Measurements from ENCODE around the gene RHBDF2.

RHBDF2 gene

DNA sequence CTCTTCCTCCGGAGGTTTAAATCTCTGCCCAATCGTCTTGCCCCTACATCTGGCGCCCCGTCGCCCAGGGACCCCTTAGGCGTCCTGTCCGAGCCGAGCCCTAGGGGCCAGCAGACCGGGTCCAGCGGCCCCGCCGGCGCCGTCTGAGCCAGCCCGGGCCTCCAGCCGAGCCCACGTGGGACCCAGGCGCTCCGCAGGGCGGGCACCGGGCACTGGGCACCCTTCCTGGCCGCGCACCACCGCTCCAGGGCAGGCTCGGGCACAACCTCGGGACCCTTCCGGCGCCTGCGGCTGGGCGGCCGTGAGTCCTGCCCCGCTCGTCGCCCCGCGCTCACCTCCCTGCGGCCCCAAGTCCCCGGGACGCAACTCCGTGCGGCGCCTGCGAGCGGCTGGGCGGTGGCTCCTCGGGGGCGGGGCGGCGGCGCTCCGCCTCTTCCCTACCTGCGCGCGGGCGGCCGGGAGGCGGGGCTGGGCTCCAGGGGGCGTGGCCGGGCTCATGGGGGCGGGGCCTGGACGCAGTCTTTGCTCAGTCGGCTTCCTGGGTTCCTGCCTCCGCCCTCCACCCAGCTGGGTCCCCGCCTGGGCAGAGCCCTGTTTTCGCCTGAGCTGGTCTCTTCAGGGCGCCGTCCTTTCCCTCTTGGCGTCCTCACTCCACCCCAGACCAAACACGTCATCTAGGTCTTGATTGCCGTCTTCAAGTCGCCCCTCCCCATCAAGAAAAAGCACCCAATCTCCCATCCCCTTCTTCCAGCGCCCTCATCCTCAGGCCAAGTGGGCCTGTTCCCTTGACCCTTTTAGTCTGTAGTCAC is at the start of gene RHBDF2:
Gene RHBDF2 (minus strand): TSS at position 406 of the 809 bp plus-strand sequence. CDS start 19,899 bp downstream, outside the sequence.
- DNase-seq: peak; percentile 53

GRCh38 chr17:76549539-76549938 is 48.3 kb upstream of the RHBDF2 start:
- no peak for DNase-seq

GRCh38 chr17:76549215-76549518 is 47.9 kb upstream of the RHBDF2 start:
- DNase-seq: no peak

DNA sequence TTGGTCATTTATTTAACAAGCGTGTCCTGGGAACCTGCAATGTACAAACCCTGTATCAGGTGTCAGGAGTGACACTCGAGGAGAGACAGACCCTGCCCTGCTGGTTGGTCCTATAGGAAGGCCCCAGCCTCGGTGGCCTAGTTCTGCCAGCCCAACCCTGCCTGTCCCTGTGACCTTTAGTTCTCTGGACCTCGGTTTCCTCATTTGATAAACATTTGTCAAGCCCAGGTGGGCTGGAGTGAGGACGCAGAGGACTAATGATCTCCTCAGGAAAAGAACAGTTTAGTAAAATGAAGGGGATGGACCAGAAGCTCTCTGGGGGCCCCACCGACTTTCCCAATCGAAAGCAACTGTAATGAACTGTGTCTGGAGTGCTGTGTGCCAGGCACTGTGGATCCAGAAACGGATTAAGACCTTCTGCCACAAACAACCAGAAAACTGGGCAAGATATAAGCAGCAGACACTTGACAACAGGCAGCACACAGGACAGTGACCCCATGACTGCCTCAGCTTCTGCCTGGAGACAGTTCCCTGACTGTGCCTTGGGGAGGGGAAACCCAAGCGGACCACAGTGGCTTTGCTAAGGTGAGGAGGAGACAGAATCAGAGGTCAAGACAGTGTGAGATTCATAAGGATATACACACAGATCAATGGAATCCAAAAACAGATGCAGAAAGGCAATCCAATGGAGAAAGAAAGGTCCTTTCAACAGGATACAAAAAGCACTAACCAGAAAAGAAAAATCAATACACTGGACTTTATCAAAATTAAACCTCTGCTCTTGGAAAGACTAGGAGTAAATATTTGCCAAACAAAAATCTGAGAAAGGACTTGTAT is 47.4 kb upstream of the RHBDF2 start:
- no peak for DNase-seq

DNA sequence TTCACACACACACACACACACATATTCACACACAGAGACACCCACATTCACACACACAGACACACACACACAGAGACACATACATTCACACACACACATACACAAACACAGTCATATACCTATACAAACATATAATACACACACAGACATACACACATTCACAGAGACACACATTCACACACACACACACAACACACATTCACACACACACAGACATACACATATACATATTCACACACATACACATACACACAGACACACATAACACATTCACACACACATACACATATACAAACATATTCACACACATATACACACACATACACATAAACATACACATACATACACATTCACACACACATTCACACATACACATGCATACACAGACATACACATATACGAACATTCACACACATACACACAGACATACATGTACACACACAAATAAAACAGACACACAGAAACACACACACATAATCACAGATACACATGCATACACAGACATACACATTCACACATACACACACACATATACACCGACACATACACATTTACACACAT is 46.5 kb upstream of the RHBDF2 start:
- DNase-seq: no peak

DNA sequence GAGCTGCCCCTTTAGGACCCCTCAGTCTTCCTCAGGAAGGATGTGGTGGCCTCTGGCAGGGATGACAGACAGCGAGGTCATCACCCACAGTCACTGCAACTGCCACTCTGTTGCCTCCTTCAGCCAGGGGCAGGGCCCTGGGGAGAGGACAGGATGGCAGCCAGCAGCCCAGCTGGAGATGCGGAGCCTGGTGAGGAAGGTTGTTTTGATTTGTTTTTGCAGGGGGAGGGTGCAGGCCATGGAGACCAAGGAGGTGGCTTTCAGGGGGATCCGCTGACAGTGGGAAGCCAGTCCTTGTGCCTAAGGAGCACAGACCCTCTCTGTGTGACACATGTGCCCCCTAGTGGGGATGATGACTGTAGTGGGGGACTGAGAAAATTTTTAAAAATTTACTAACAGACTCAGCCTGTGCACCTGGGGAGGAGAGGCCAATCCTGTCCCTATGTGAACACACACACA is 46.0 kb upstream of the RHBDF2 start:
- no peak for DNase-seq

DNA sequence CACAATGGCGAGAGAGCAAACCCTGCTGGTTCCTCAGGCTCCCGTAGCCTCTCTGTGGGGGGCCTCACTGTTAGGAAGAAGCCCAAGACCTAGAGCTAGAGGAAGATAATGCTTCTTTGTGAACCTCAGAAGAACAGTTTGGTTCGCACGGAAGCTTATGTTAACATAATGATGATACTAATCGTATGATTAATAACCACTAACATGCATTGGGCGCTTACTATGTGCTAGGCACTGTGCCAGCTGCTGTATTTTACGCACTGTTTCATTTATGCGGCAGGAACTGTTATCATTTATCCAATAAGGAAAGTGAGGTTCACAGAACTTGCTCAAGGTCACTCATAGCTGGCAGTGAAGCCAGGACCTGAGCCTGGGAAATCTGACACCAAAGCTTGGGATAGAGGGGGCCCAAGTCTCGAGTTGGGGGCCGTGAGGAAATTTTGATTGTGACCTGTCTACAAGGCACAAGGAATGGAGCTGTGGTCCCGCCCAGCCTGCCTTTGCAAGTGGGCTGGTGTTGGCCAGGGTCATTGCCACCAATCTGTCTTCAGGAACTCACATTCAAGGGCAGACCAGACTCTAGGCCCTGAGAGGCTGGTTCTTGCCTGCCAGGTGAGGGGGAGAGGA is 45.4 kb upstream of the RHBDF2 start:
- DNase-seq: no peak

- DNase-seq: no peak
These were observed 44.8 kb upstream of the RHBDF2 start for GRCh38 chr17:76545918-76546555.

DNA sequence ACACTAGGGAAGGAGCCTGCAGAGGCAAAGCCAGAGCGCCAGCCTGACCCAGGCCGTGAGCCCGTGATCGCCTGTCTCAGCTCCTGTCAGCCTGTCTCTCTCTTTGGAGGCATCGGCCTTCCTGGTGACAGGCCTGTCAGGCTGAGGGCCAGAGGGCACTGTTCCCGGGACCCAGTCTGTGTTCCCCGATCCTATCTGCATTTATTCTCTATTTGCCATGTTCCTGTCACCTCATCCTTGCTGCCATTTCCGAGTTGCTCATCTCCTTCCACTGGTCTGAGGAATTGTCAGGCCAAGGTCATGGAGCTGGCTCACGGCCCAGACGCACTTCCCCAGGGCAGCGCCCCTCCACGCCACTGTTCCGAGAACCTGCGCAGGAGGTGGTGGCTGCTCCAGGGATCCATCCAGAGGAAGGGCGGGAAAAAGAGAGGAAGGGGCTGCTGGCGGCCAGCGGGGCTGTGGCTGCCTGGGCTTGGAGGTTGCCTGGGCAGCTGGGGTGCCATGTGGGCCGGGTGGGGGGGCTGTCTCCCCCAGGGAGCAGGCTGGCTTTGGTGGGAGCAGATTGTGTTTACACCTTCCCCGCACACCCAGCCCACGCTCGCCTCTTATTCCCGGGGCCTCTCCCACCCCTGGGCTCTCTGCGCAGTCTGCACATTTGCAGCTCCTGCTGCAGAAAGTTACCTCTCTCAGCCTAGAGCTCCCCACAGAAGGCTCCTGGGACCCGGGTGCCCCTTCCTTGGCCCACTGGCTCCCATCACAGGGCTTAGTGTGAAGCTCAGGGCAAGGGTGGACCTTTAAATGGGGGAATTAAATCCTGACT is 43.5 kb upstream of the RHBDF2 start:
- no peak for DNase-seq

DNA sequence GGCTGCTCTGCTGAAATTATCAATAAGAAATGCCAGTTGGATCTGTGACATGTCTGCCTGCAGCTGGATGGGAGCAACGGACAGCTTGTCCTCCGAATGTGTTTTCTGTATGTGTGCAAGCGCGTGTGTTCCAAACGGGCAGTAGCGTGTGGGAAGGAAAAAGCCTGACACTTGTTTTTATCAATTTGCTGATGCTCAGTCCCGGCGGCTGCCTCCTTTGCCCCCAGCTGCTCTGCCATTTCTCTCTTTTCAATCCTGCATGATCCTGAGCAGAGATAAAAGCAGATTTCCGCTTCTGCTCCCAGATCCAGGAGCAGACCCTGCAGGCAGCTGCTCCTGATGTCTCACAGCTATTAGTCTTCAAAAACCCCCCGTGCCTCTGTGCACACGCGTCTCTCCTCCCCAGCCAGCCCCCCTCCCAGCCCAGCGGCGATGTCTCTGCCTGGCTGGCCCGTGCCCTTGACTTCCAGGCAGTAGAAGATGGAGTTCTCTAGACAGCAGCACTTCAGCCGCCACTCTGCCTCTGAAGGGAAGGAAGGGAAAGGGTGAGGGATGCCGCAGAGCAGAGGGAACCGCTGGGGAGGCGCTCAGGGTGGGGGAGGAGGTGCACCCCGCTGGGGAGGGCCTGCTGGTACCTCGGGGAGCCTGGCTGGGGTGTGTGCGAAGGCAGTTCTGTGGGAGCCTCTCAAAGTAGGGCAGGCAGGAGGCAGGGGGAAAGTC is 42.8 kb upstream of the RHBDF2 start:
- DNase-seq: no peak

DNA sequence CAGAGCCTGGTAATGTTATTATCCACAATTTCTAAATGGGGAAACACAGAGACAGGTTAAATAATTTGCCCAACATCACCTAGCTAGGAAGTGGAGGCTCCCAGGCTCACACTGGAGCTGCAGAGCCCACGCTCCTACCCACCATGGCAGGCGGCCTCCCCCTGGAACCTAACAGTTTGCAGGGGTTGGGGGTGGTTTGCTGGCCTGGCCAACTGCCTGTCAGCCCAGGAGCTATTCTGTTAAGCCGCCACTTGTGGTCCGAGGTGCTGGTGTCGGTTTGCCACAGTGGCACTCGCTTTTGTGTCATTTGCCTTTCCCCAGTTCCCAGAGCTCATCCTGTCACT is 42.2 kb upstream of the RHBDF2 start:
- DNase-seq: no peak

DNA sequence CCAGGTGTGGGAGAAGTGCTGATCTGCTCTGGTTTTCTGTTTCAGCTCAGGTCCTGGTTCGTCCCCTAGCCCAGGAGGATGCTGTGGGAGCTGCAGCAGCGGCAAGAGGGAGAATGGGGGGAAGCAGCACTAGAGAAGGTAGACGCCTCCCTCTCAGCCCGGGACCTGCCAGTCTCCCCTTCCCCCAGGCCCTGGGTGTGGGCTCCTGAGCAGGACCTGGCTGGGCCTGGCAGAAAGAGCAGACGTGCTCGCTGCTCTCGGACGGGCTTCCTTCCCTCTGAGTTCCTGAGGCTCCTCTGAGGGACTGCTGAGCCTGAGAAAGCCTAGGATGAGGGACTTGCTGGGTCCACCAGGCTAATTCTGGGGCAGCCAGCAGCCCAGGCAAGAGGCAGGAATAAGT is 41.8 kb upstream of the RHBDF2 start:
- no peak for DNase-seq

- no peak for DNase-seq
These were observed 41.3 kb upstream of the RHBDF2 start for GRCh38 chr17:76542566-76542971.

- DNase-seq: no peak
These were observed 40.7 kb upstream of the RHBDF2 start for GRCh38 chr17:76541739-76542454.

DNA sequence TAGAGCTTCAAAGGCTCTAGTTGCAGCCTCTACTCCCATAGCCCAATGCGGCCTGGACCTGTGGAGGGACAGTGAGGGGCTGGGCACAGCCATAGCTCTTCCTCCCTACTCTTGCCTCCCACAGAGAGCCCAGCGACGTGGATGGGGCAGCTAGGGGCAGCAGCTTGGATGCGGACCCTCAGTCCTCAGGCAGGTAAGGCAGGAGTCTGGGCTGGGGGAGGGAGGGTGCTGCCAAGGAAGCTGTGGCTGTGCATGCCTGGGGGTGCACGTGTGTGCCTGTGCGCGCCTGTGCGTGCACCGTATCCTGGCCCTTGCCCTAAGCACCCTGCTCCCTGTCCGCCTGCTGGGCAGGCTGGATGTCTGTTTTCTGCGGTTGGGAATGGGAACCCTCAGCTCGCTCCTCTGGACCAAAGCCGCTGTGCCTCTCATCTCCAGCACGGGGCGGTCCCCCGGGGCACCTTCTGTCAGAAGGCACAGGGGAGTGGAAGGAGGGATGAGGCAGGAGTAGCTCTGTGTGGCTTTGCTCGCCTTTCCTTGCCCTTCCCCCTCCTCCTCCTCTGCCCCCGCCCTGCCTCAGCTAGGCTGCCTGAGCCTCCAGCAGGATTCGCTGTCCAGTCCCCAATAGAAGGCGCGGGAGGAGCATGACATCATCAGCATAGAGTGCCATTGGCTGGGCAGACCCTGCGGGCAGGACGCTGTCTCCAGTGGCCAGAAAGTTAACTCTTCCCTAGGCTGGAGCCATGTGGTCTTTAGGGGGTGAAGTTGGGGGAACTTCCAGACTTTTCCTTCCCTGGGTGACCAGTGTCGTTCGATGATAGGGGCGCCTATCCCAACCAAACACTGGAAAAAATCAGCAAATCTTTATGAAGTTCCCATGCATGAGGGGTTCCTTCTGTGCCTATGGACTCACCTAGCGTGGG is 39.4 kb upstream of the RHBDF2 start:
- peak; percentile 80 for DNase-seq

- DNase-seq: no peak
These were observed 38.5 kb upstream of the RHBDF2 start, which contains the start of gene PRCD for GRCh38 chr17:76539631-76540271. Gene PRCD, plus strand, starts transcription at chr17:76540044. Its CDS starts 98 bp downstream, at chr17:76540142.

GRCh38 chr17:76538941-76539570 is 37.8 kb upstream of the RHBDF2 start:
- DNase-seq: no peak

DNA sequence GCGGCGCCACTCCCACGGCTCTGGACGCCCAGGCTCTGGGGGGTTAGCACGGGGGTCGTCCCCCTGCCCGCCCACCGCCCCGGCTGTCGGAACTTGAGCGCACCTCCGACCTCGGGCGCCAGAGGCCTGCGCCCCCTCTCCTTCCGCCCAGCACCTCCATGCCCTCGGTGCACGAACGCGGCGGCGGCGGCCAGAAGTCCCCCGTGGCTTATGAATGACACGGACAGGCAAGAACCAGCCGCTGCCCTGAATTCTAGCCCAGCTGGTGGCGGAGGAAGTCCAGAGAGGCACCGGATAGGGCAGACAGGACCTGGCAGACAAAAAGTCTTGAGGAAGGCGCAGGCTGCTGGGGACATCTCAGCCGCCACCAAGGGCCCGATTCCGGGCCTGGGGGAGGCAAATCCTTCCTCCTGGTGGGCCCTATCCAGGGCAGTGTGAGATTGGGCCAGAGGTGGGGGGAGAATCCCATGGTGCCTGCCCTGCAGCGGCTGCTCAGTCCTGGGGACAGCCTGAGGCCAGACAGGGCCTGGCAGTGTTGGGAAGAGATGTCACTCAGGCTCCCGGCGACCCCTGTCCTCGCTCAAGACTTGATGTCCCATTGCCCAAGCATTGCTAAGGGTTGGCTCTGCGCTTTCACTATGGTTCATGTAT is 37.2 kb upstream of the RHBDF2 start:
- no peak for DNase-seq

All from DMS79 treated with DMSO at 0.1 percent for 48 hours (cell line).